Endodermal cell (in vitro differentiated cells): ENCODE results near the gene MBD5. TPM values are rescaled to one million over a fixed set of nuclear protein-coding genes. Genes with fewer than 3 reads are reported as not detected.

ENCODE experiments used
- DNase-seq: peaks from one replicate; pipeline ENCODE4 v3.0.0-alpha.2; 2017
- H3K27ac ChIP-seq: 2 replicates; pipeline ENCODE4 v1.5.1; 2013; ENCODE audit warnings: mild to moderate bottlenecking, low read depth, low read length, moderate library complexity
- H3K27me3 ChIP-seq: 2 replicates; pipeline ENCODE4 v1.6.1; 2013; ENCODE audit warnings: mild to moderate bottlenecking, low read length, moderate library complexity; ENCODE audit not compliant: insufficient read depth, control insufficient read depth, poor library complexity, severe bottlenecking
- H3K36me3 ChIP-seq: 2 replicates; pipeline ENCODE4 v1.7.0; 2013; ENCODE audit warnings: mild to moderate bottlenecking, low read length, moderate library complexity; ENCODE audit not compliant: control insufficient read depth, insufficient read depth
- H3K4me1 ChIP-seq: one replicate; pipeline ENCODE4 v1.7.0; 2013; ENCODE audit warnings: low read length; ENCODE audit not compliant: control insufficient read depth, insufficient read depth
- H3K4me3 ChIP-seq: 2 replicates; pipeline ENCODE4 v1.5.1; 2013; ENCODE audit warnings: mild to moderate bottlenecking, low read length, moderate library complexity
- H3K9ac ChIP-seq: 2 replicates; pipeline ENCODE4 v1.6.1; 2013; ENCODE audit warnings: mild to moderate bottlenecking, low read length, moderate library complexity; ENCODE audit not compliant: poor library complexity, severe bottlenecking; ENCODE audit errors: extremely low read depth
- H3K9me3 ChIP-seq: 2 replicates; pipeline ENCODE4 v1.6.1; 2013; ENCODE audit warnings: mild to moderate bottlenecking, low read length, moderate library complexity; ENCODE audit not compliant: control insufficient read depth
- H3K27ac Mint-ChIP-seq: 2 replicates; pipeline ENCODE4 v1.8.0; 2020; ENCODE audit warnings: mixed read lengths
- H3K27me3 Mint-ChIP-seq: 2 replicates; pipeline ENCODE4 v1.8.0; 2021; ENCODE audit warnings: mild to moderate bottlenecking, mixed read lengths; ENCODE audit not compliant: insufficient read depth
- H3K36me3 Mint-ChIP-seq: 2 replicates; pipeline ENCODE4 v1.8.0; 2020; ENCODE audit warnings: low read depth, mixed read lengths
- H3K4me1 Mint-ChIP-seq: 2 replicates; pipeline ENCODE4 v1.8.0; 2020; ENCODE audit warnings: mixed read lengths
- H3K4me3 Mint-ChIP-seq: 2 replicates; pipeline ENCODE4 v1.8.0; 2020; ENCODE audit warnings: mild to moderate bottlenecking, moderate library complexity, mixed read lengths
- H3K9me3 Mint-ChIP-seq: 2 replicates; pipeline ENCODE4 v1.8.0; 2020; ENCODE audit warnings: mild to moderate bottlenecking, mixed read lengths
- CTCF ChIP-seq: fragments of 200-600 bp; sonication (generic); conservative IDR thresholded peaks from 2 replicates; pipeline ENCODE4 v1.5.0; 2021; ENCODE audit warnings: antibody characterized with exemption, mild to moderate bottlenecking
- WGBS, 2 experiments: methylation state at CpG; one replicate each; pipeline versions ENCODE4 v1.1.5 to v1.1.7; 2013; ENCODE audit warnings: missing lambda C conversion rate in 2 of 2, mixed read lengths in 1 of 2; ENCODE audit not compliant: insufficient coverage in 1 of 2, insufficient read length in 1 of 2; 5-methylcytosine and 5-hydroxymethylcytosine counted together
- total RNA-seq, 2 donors: library from RNA; stranded (reverse); fragmentation: NEBNext Ultra II Directional in 1 of 2; extraction: Animal tissue kit (Norgen Biotek cat#: 25700) in 1 of 2; gene quantifications; 2 replicates in 1 of 2; 3 replicates in 1 of 2; pipeline ENCODE4 v1.2.1, GENCODE V29; 2021

The MBD5 gene
- total RNA-seq, 2 donors from 2014 or later = 49.1 to 55.7 TPM

- peaks cover 10% of the 10 kb centered on the region for H3K9me3 Mint-ChIP-seq
- Histone ChIP-seq H3K9me3 (peaks cover 20% of the 10 kb centered on the region), H3K4me1 (no peaks in the 10 kb centered on the region), H3K4me3 (no peak overlapping the region), H3K9ac (no peak overlapping the region), H3K27ac (no peak overlapping the region), H3K27me3 (no peaks in the 10 kb centered on the region), H3K36me3 (peaks cover 6% of the 10 kb centered on the region)
- H3K4me1 Mint-ChIP-seq = no peaks in the 10 kb centered on the region
- H3K4me3 Mint-ChIP-seq = no peak overlapping the region
- WGBS, 2 experiments = 85 to 93% methylated on average over 4 to 5 of the region's 5 CpGs
- H3K27me3 Mint-ChIP-seq = no peaks in the 10 kb centered on the region
- no peak for DNase-seq
- peaks cover 19% of the 10 kb centered on the region for H3K36me3 Mint-ChIP-seq
- no peak for TF ChIP-seq CTCF
- H3K27ac Mint-ChIP-seq = peak overlapping the region; percentile 59
Observed at GRCh38 chr2:148244593-148245292, 223.9 kb downstream of the MBD5 start.

- no peaks in the 10 kb centered on the region for H3K27me3 Mint-ChIP-seq
- no peaks in the 10 kb centered on the region for H3K27me3 ChIP-seq
- H3K4me3 ChIP-seq = no peak overlapping the region
- no peak overlapping the region for H3K27ac ChIP-seq
- peaks cover 25% of the 10 kb centered on the region for H3K9me3 ChIP-seq
- H3K36me3 ChIP-seq = peaks cover 7% of the 10 kb centered on the region
- H3K27ac Mint-ChIP-seq = no peak overlapping the region
- H3K9ac ChIP-seq = no peak overlapping the region
- H3K4me1 ChIP-seq = no peaks in the 10 kb centered on the region
- H3K4me3 Mint-ChIP-seq = no peak overlapping the region
- peaks cover 30% of the 10 kb centered on the region for H3K9me3 Mint-ChIP-seq
- peaks cover 51% of the 10 kb centered on the region for H3K36me3 Mint-ChIP-seq
- H3K4me1 Mint-ChIP-seq = no peaks in the 10 kb centered on the region
- TF ChIP-seq CTCF = no peak
- DNase-seq = no peak
- WGBS, 2 experiments = 88 to 97% methylated on average over 4 to 5 of the region's 5 CpGs
Observed at GRCh38 chr2:148251993-148252392, 231.1 kb downstream of the MBD5 start.

- no peaks in the 10 kb centered on the region for H3K4me1 Mint-ChIP-seq
- H3K27me3 ChIP-seq = no peaks in the 10 kb centered on the region
- H3K9me3 ChIP-seq = peaks cover 25% of the 10 kb centered on the region
- no peak for TF ChIP-seq CTCF
- no peak for DNase-seq
- no peak overlapping the region for H3K4me3 Mint-ChIP-seq
- H3K36me3 ChIP-seq = peaks cover 7% of the 10 kb centered on the region
- peaks cover 30% of the 10 kb centered on the region for H3K9me3 Mint-ChIP-seq
- no peak overlapping the region for H3K27ac ChIP-seq
- 93 to 96% methylated on average over 2 of the region's 2 CpGs for WGBS, 2 experiments
- H3K4me1 ChIP-seq = no peaks in the 10 kb centered on the region
- no peak overlapping the region for H3K9ac ChIP-seq
- no peaks in the 10 kb centered on the region for H3K27me3 Mint-ChIP-seq
- peaks cover 55% of the 10 kb centered on the region for H3K36me3 Mint-ChIP-seq
- no peak overlapping the region for H3K4me3 ChIP-seq
- H3K27ac Mint-ChIP-seq = no peak overlapping the region
Observed at GRCh38 chr2:148252646-148253045, 231.8 kb downstream of the MBD5 start.
